Stimulated activated CD4-positive, alpha-beta T cell treated with anti-CD3 and anti-CD28 coated beads, TNF-alpha, amount 100 ng/mL, for 48 hours (primary cell): ENCODE measurements around the gene BBC3.
A peak's percentile ranks its signal among the peaks of the same experiment; 100 is the strongest.

Source experiments
- DNase-seq, 3 donors: peaks; one replicate each; pipeline ENCODE4 v3.0.0-alpha.2; 2020; ENCODE audit warnings: low read depth in 3 of 3

The BBC3 gene

GRCh38 chr19:47231215-47232054, 436 bp upstream of the BBC3 start:
- DNase-seq = peak; percentile 75 to 90 (median 76)

- peak in 2 of 3 donors; percentile 58 to 71 for DNase-seq
These were observed 712 bp downstream of the BBC3 start for GRCh38 chr19:47230054-47230920.

GRCh38 chr19:47229676-47230053, 1.3 kb downstream of the BBC3 start:
- no peak for DNase-seq

- DNase-seq = no peak
These were observed 1.9 kb downstream of the BBC3 start for GRCh38 chr19:47228937-47229675.

- DNase-seq = no peak
These were observed 2.6 kb downstream of the BBC3 start for GRCh38 chr19:47228168-47228936.

- no peak for DNase-seq
These were observed 3.4 kb downstream of the BBC3 start for GRCh38 chr19:47227352-47228167.

GRCh38 chr19:47226426-47227351, 4.3 kb downstream of the BBC3 start:
- no peak for DNase-seq

- peak; percentile 67 to 80 (median 67) for DNase-seq
These were observed 5.1 kb downstream of the BBC3 start for GRCh38 chr19:47225746-47226425.

GRCh38 chr19:47221890-47222289, 9.1 kb downstream of the BBC3 start:
- DNase-seq = no peak

- DNase-seq = no peak
These were observed 9.7 kb downstream of the BBC3 start for GRCh38 chr19:47221080-47221841.

- no peak for DNase-seq
These were observed 15.4 kb downstream of the BBC3 start for GRCh38 chr19:47215581-47215980.

- DNase-seq = peak in 2 of 3 donors; percentile 71 to 79
These were observed 20.2 kb downstream of the BBC3 start for GRCh38 chr19:47210689-47211316.

GRCh38 chr19:47210180-47210490, 20.9 kb downstream of the BBC3 start:
- DNase-seq = no peak

- no peak for DNase-seq
These were observed 21.4 kb downstream of the BBC3 start for GRCh38 chr19:47209319-47210179.

- no peak for DNase-seq
These were observed 27.7 kb downstream of the BBC3 start for GRCh38 chr19:47203254-47203653.

GRCh38 chr19:47200530-47200929, 30.5 kb downstream of the BBC3 start:
- DNase-seq = no peak

GRCh38 chr19:47197141-47197540, 33.9 kb downstream of the BBC3 start:
- no peak for DNase-seq
